CD14-positive monocyte (primary cell): ENCODE measurements around the gene MTCH1. TPM values are rescaled to one million over a fixed set of nuclear protein-coding genes. Genes with fewer than 3 reads are reported as not detected.

Source experiments
- DNase-seq, 3 donors: peaks; one replicate each; pipeline ENCODE4 v3.0.0-alpha.2; 2011 to 2022
- H2AFZ ChIP-seq: 2 replicates; pipeline ENCODE4 v1.6.0; 2012; ENCODE audit warnings: mild to moderate bottlenecking, low read depth, low read length, inconsistent platforms; ENCODE audit not compliant: insufficient read depth, poor library complexity, severe bottlenecking
- H3K27ac ChIP-seq, 2 donors: 1 replicate in 1 of 2; 2 replicates in 1 of 2; pipeline ENCODE4 v1.5.1; 2012 to 2013; ENCODE audit warnings: low read length in 2 of 2, control low read depth in 1 of 2, inconsistent platforms in 1 of 2, low read depth in 1 of 2, mild to moderate bottlenecking in 1 of 2
- H3K27me3 ChIP-seq, 2 donors: one replicate each; pipeline versions ENCODE4 v1.6.0 to v1.6.1; 2011 to 2013; ENCODE audit warnings: low read length in 2 of 2; ENCODE audit not compliant: control insufficient read depth in 2 of 2, insufficient read depth in 2 of 2
- H3K36me3 ChIP-seq, 2 donors: replicated peaks in 1 of 2; 1 replicate in 1 of 2; 2 replicates in 1 of 2; pipeline versions ENCODE4 v1.5.1 to v1.6.1; 2012 to 2013; ENCODE audit warnings: low read length in 2 of 2, control low read depth in 1 of 2, inconsistent platforms in 1 of 2, mild to moderate bottlenecking in 1 of 2; ENCODE audit not compliant: insufficient read depth in 2 of 2, control insufficient read depth in 1 of 2
- H3K4me1 ChIP-seq, 2 donors: 1 replicate in 1 of 2; 2 replicates in 1 of 2; pipeline versions ENCODE4 v1.5.1 to v1.6.1; 2012 to 2013; ENCODE audit warnings: low read length in 2 of 2, control low read depth in 1 of 2, inconsistent platforms in 1 of 2, mild to moderate bottlenecking in 1 of 2, moderate library complexity in 1 of 2; ENCODE audit not compliant: insufficient read depth in 2 of 2, control insufficient read depth in 1 of 2
- H3K4me2 ChIP-seq: replicated peaks from 2 replicates; pipeline ENCODE3; 2012; ENCODE audit warnings: low read length, moderate library complexity, mild to moderate bottlenecking; ENCODE audit not compliant: poor library complexity, severe bottlenecking; ENCODE audit errors: extremely low read depth
- H3K4me3 ChIP-seq, 3 experiments: fragments of 200-600 bp in 1 of 3; sonication (generic) in 1 of 3; replicated peaks in 1 of 3; 1 replicate in 2 of 3; 2 replicates in 1 of 3; pipeline ENCODE4 v1.5.1; 2011 to 2013; ENCODE audit warnings: low read length in 3 of 3, mild to moderate bottlenecking in 3 of 3, control low read depth in 2 of 3, low read depth in 2 of 3, inconsistent platforms in 1 of 3, moderate library complexity in 1 of 3
- H3K79me2 ChIP-seq: 2 replicates; pipeline ENCODE4 v1.6.0; 2012; ENCODE audit warnings: mild to moderate bottlenecking, control low read depth, inconsistent platforms, low read length, moderate library complexity; ENCODE audit not compliant: insufficient read depth
- H3K9ac ChIP-seq: 2 replicates; pipeline ENCODE4 v1.6.0; 2017; ENCODE audit warnings: low read length, mild to moderate bottlenecking; ENCODE audit not compliant: insufficient read depth, poor library complexity, severe bottlenecking
- H3K9me3 ChIP-seq, 2 donors: replicated peaks in 1 of 2; 1 replicate in 1 of 2; 2 replicates in 1 of 2; pipeline versions ENCODE4 v1.5.1 to v1.6.1; 2012 to 2013; ENCODE audit warnings: low read length in 2 of 2, control low read depth in 1 of 2; ENCODE audit not compliant: control insufficient read depth in 1 of 2, insufficient read depth in 1 of 2
- H4K20me1 ChIP-seq: 2 replicates; pipeline ENCODE4 v1.6.0; 2012; ENCODE audit warnings: mild to moderate bottlenecking, low read length, control low read depth, moderate library complexity; ENCODE audit not compliant: insufficient read depth
- H3K27ac Mint-ChIP-seq, 7 donors: one replicate each; pipeline ENCODE4 v1.8.0; 2020; ENCODE audit warnings: mild to moderate bottlenecking in 7 of 7, mixed read lengths in 7 of 7, moderate library complexity in 6 of 7, inconsistent platforms in 2 of 7
- H3K27me3 Mint-ChIP-seq, 3 donors: one replicate each; pipeline ENCODE4 v1.8.0; 2021 to 2022; ENCODE audit warnings: low read depth in 3 of 3, mild to moderate bottlenecking in 3 of 3, mixed read lengths in 3 of 3, moderate library complexity in 3 of 3, inconsistent platforms in 1 of 3
- H3K36me3 Mint-ChIP-seq, 2 donors: one replicate each; pipeline ENCODE4 v1.8.0; 2020; ENCODE audit warnings: mixed read lengths in 2 of 2, inconsistent platforms in 1 of 2, mild to moderate bottlenecking in 1 of 2
- H3K4me1 Mint-ChIP-seq: one replicate; pipeline ENCODE4 v1.8.0; 2020; ENCODE audit warnings: mild to moderate bottlenecking, mixed read lengths
- H3K4me3 Mint-ChIP-seq, 2 donors: one replicate each; pipeline ENCODE4 v1.8.0; 2020; ENCODE audit warnings: mild to moderate bottlenecking in 2 of 2, mixed read lengths in 2 of 2, moderate library complexity in 1 of 2
- H3K9me3 Mint-ChIP-seq, 7 donors: one replicate each; pipeline ENCODE4 v1.8.0; 2020 to 2022; ENCODE audit warnings: mixed read lengths in 7 of 7, mild to moderate bottlenecking in 6 of 7, moderate library complexity in 6 of 7, inconsistent platforms in 2 of 7
- WGBS: methylation state at CpG from one replicate; pipeline ENCODE4 v1.1.5; 2013; ENCODE audit warnings: missing lambda C conversion rate; ENCODE audit not compliant: insufficient coverage; 5-methylcytosine and 5-hydroxymethylcytosine counted together
- intact Hi-C, 2 donors: fragments of 100-400 bp; cut with micrococcal nuclease; formaldehyde crosslinking; loops; one replicate each; pipeline versions ENCODE4 v1.15.0 to v1.15.1; 2023
- polyA plus RNA-seq, 3 donors: library from polyadenylated mRNA; depleted of rRNA in 1 of 3; unstranded in 2 of 3; stranded (reverse) in 1 of 3; fragments of 300-500 nt in 2 of 3; fragments of >200 nt in 1 of 3; fragmentation: Illumina TruSeq in 2 of 3; gene quantifications; 1 replicate in 2 of 3; 2 replicates in 1 of 3; pipeline ENCODE4 v1.2.3, GENCODE V29; 2012 to 2021
- TF ChIP-seq, protein P1 (sequence below): fragments of 200-600 bp; IDR thresholded peaks from one replicate; pipeline ENCODE4 v1.8.0; 2022; ENCODE audit warnings: antibody characterized with exemption, mild to moderate bottlenecking

The MTCH1 gene
- polyA plus RNA-seq, 3 donors = 111 to 118 (median 111) TPM

DNA sequence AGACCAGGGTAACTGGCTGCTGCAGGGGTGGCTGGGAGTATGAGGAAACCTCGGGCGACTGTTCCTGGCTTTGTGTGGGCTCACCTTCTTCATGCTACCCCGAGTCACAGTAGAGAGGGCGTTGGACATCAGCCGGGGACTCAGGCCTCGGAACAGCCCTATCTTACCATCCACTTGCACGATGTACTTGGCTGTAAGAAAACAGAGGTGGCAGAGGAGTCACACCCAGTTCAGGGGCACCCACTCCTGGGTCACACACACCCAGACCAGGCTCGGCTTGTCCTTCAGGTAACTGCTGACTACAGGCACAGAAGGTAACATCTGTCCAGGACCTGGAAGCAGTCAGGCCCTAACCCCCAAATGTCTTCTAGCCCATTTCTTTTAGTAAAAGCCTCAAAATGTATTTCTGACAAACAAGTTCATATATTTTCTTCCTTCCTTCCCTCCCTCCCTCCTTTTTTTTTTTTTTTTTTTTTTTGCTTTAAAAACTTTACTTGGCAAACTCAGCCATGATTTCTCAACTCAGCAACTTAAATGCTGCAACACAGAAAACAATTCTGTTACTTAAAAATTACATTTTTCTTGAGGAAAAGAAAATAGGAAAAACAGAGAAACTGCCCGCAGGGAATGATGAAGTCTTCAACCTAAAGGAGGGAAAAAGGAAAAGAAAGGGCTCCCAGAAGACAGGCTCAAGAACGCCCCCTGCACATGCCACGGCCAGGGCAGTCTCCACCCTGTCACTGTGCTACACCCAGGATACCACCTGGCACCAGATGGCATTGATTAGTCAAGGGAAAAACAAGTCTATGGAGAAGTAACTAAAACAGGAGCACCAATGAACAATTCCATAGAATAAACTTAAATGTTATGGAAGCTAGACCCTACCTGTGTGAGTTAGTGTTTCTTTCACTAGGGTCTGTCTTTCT is 7.3 kb downstream of the MTCH1 start:
- H3K27me3 Mint-ChIP-seq = no peaks in the 10 kb centered on the region
- Histone ChIP-seq H3K79me2 (peaks cover 65% of the 10 kb centered on the region), H4K20me1 (peaks cover 95% of the 10 kb centered on the region), H3K4me1 (peaks cover 12% of the 10 kb centered on the region in 2 donors), H3K36me3 (peaks cover 79 to 83% of the 10 kb centered on the region in 2 donors), H3K4me2 (no peak overlapping the region), H3K27me3 (no peaks in the 10 kb centered on the region), H3K4me3 (no peak overlapping the region), H2AFZ (no peak overlapping the region), H3K9me3 (no peaks in the 10 kb centered on the region), H3K9ac (no peak overlapping the region), H3K27ac (peak overlapping the region in 1 of 2 donors; percentile 15)
- H3K9me3 Mint-ChIP-seq = no peaks in the 10 kb centered on the region
- TF ChIP-seq, protein P1, sequence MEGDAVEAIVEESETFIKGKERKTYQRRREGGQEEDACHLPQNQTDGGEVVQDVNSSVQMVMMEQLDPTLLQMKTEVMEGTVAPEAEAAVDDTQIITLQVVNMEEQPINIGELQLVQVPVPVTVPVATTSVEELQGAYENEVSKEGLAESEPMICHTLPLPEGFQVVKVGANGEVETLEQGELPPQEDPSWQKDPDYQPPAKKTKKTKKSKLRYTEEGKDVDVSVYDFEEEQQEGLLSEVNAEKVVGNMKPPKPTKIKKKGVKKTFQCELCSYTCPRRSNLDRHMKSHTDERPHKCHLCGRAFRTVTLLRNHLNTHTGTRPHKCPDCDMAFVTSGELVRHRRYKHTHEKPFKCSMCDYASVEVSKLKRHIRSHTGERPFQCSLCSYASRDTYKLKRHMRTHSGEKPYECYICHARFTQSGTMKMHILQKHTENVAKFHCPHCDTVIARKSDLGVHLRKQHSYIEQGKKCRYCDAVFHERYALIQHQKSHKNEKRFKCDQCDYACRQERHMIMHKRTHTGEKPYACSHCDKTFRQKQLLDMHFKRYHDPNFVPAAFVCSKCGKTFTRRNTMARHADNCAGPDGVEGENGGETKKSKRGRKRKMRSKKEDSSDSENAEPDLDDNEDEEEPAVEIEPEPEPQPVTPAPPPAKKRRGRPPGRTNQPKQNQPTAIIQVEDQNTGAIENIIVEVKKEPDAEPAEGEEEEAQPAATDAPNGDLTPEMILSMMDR = no peak
- intact Hi-C loops = loop anchor here in 1 of 2 donors (5.0 kb wide), 1 partner anchor 39 kb away; no protein-coding TSS in a partner anchor
- 94% methylated on average over 10 of the region's 11 CpGs for WGBS
- H3K36me3 Mint-ChIP-seq = peaks cover 76 to 81% of the 10 kb centered on the region in 2 donors
- H3K4me3 Mint-ChIP-seq = no peak overlapping the region
- H3K4me1 Mint-ChIP-seq = peaks cover 6% of the 10 kb centered on the region
- DNase-seq = no peak
- peak overlapping the region in 5 of 7 donors; percentile 19 to 63 (median 43) for H3K27ac Mint-ChIP-seq

DNA sequence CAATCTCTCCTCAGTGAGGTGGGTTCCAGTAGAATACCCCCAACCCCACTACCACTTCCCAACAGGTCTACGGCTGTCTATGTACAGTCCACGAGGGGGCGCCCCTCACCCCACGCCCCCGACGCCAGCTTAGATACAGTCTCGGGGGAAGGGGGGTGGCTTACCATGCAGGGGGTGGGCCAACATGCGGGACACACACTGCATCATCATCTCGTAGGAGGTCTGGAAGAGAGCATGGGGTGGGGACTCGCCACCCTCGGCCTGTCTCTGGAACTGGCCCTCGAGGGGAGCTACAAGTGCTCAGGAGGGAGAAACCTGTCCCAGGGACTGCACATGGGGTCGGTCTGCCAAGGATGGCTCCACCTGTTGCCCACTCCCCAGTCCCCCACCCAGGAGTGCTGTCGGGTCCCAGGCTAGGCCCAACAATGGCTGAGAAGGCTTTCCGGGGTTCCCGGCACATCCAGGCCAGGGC is 8.5 kb downstream of the MTCH1 start:
- H3K4me2 ChIP-seq = no peak overlapping the region
- intact Hi-C loops = loop anchor here in 1 of 2 donors (5.0 kb wide), 1 partner anchor 40 kb away; no protein-coding TSS in a partner anchor
- TF ChIP-seq, protein P1 = peak; percentile 45
- peaks cover 90 to 95% of the 10 kb centered on the region in 2 donors for H3K36me3 ChIP-seq
- H3K27me3 Mint-ChIP-seq = peaks cover 0 to 1% (median 0%) of the 10 kb centered on the region in 3 donors
- no peaks in the 10 kb centered on the region for H3K9me3 Mint-ChIP-seq
- peaks cover 53% of the 10 kb centered on the region for H3K79me2 ChIP-seq
- no peaks in the 10 kb centered on the region for H3K9me3 ChIP-seq
- 92% methylated on average over 9 of the region's 16 CpGs for WGBS
- peaks cover 86 to 93% of the 10 kb centered on the region in 2 donors for H3K36me3 Mint-ChIP-seq
- peak overlapping the region in 3 of 7 donors; percentile 4 to 32 (median 5) for H3K27ac Mint-ChIP-seq
- H4K20me1 ChIP-seq = peaks cover 92% of the 10 kb centered on the region
- H3K4me3 ChIP-seq = no peak overlapping the region
- H3K4me3 Mint-ChIP-seq = no peak overlapping the region
- peak overlapping the region in 1 of 2 donors; percentile 6 for H3K27ac ChIP-seq
- no peak for DNase-seq
- H2AFZ ChIP-seq = no peak overlapping the region
- H3K9ac ChIP-seq = no peak overlapping the region
- peaks cover 0 to under 1% of the 10 kb centered on the region in 2 donors for H3K4me1 ChIP-seq
- H3K27me3 ChIP-seq = no peaks in the 10 kb centered on the region
- peaks cover 6% of the 10 kb centered on the region for H3K4me1 Mint-ChIP-seq
